Activated gamma-delta T cell (primary cell): ENCODE measurements around the gene SORBS1.
"Not testable (repeated sequence)": the region's sequence is repeated elsewhere in the genome, so short reads cannot be mapped to it uniquely, and the experiment has no call there.

Experiments used
- DNase-seq: peaks from one replicate; lab custom pipeline; 2025; lab: John Stamatoyannopoulos, UW

Gene SORBS1

GRCh38 chr10:95482501-95483233, 78.5 kb downstream of the SORBS1 start:
- DNase-seq, result no peak

GRCh38 chr10:95480901-95481491, 80.2 kb downstream of the SORBS1 start:
- DNase-seq, result no peak

- DNase-seq, result no peak
Measured at GRCh38 chr10:95480102-95480900, 80.9 kb downstream of the SORBS1 start.

GRCh38 chr10:95478935-95479334, 82.2 kb downstream of the SORBS1 start:
- no peak for DNase-seq

- no peak for DNase-seq
Measured at GRCh38 chr10:95478185-95478584, 83.0 kb downstream of the SORBS1 start.

GRCh38 chr10:95477175-95477520, 84.0 kb downstream of the SORBS1 start:
- no peak for DNase-seq

- no peak for DNase-seq
Measured at GRCh38 chr10:95476469-95477174, 84.5 kb downstream of the SORBS1 start.

- no peak for DNase-seq
Measured at GRCh38 chr10:95475827-95476468, 85.2 kb downstream of the SORBS1 start.

- no peak for DNase-seq
Measured at GRCh38 chr10:95475003-95475383, 86.2 kb downstream of the SORBS1 start.

- DNase-seq, result no peak
Measured at GRCh38 chr10:95474228-95475002, 86.8 kb downstream of the SORBS1 start.

GRCh38 chr10:95472304-95473088, 88.7 kb downstream of the SORBS1 start:
- no peak for DNase-seq

- DNase-seq, result no peak
Measured at GRCh38 chr10:95469676-95470075, 91.5 kb downstream of the SORBS1 start.

GRCh38 chr10:95469251-95469650, 91.9 kb downstream of the SORBS1 start:
- DNase-seq, result no peak

GRCh38 chr10:95467642-95468041, 93.5 kb downstream of the SORBS1 start:
- not testable (repeated sequence) for DNase-seq

- no peak for DNase-seq
Measured at GRCh38 chr10:95467162-95467599, 94.0 kb downstream of the SORBS1 start.

GRCh38 chr10:95466436-95466835, 94.7 kb downstream of the SORBS1 start:
- no peak for DNase-seq

GRCh38 chr10:95464280-95464679, 96.9 kb downstream of the SORBS1 start:
- DNase-seq, result no peak

GRCh38 chr10:95462740-95463667, 98.2 kb downstream of the SORBS1 start:
- no peak for DNase-seq

GRCh38 chr10:95461611-95462010, 99.6 kb downstream of the SORBS1 start:
- DNase-seq, result no peak
